ENCODE results near the gene PLA2G5.
A peak's percentile ranks its signal among the peaks of the same experiment; 100 is the strongest.
"Not testable (repeated sequence)": the region's sequence is repeated elsewhere in the genome, so short reads cannot be mapped to it uniquely, and the experiment has no call there.

Gene PLA2G5

GRCh38 chr1:20123722-20124455 is 53.9 kb downstream of the PLA2G5 start:
- DNase-seq: no peak

- DNase-seq: peak; percentile 77
Observed at GRCh38 chr1:20124456-20125057, 54.6 kb downstream of the PLA2G5 start.

- DNase-seq: no peak
Observed at GRCh38 chr1:20125100-20125499, 55.1 kb downstream of the PLA2G5 start.

GRCh38 chr1:20126041-20126805 is 56.2 kb downstream of the PLA2G5 start:
- no peak for DNase-seq

- DNase-seq: no peak
Observed at GRCh38 chr1:20126806-20127440, 56.9 kb downstream of the PLA2G5 start.

- DNase-seq: not testable (repeated sequence)
Observed at GRCh38 chr1:20130518-20130917, 60.5 kb downstream of the PLA2G5 start.

- DNase-seq: no peak
Observed at GRCh38 chr1:20134995-20135394, 65.0 kb downstream of the PLA2G5 start.

GRCh38 chr1:20136249-20136648 is 66.3 kb downstream of the PLA2G5 start:
- no peak for DNase-seq

GRCh38 chr1:20137055-20137454 is 67.1 kb downstream of the PLA2G5 start:
- no peak for DNase-seq

GRCh38 chr1:20137604-20138003 is 67.6 kb downstream of the PLA2G5 start:
- no peak for DNase-seq

- no peak for DNase-seq
Observed at GRCh38 chr1:20138346-20138745, 68.4 kb downstream of the PLA2G5 start.

- no peak for DNase-seq
Observed at GRCh38 chr1:20138961-20139550, 69.1 kb downstream of the PLA2G5 start, which contains the start of gene PLA2G2F. TSS of gene PLA2G2F (plus strand) at chr1:20139323. CDS start at chr1:20139428, 105 bp downstream.

- no peak for DNase-seq
Observed at GRCh38 chr1:20139776-20140612, 70.0 kb downstream of the PLA2G5 start.

- DNase-seq: no peak
Observed at GRCh38 chr1:20141001-20141400, 71.0 kb downstream of the PLA2G5 start.

GRCh38 chr1:20141466-20141865 is 71.5 kb downstream of the PLA2G5 start:
- no peak for DNase-seq
